Progenitor cell of endocrine pancreas (in vitro differentiated cells): ENCODE measurements around the gene SEMA3F. TPM values are rescaled to one million over a fixed set of nuclear protein-coding genes. Genes with fewer than 3 reads are reported as not detected.

ENCODE experiments used
- DNase-seq: peaks from one replicate; pipeline ENCODE4 v3.0.0; 2021; ENCODE audit warnings: low spot score; ENCODE audit not compliant: unreplicated experiment
- H3K27ac Mint-ChIP-seq: 2 replicates; pipeline ENCODE4 v1.8.0; 2021; ENCODE audit warnings: mild to moderate bottlenecking, moderate library complexity, mixed read lengths
- H3K27me3 Mint-ChIP-seq: 2 replicates; pipeline ENCODE4 v1.8.0; 2021; ENCODE audit warnings: mixed read lengths
- H3K36me3 Mint-ChIP-seq: 2 replicates; pipeline ENCODE4 v1.8.0; 2022; ENCODE audit warnings: mixed read lengths; ENCODE audit not compliant: insufficient read depth
- H3K4me1 Mint-ChIP-seq: 2 replicates; pipeline ENCODE4 v1.8.0; 2021; ENCODE audit warnings: low read depth, mixed read lengths
- H3K4me3 Mint-ChIP-seq: 2 replicates; pipeline ENCODE4 v1.8.0; 2021; ENCODE audit warnings: low read depth, mild to moderate bottlenecking, moderate library complexity, mixed read lengths
- H3K9me3 Mint-ChIP-seq: 2 replicates; pipeline ENCODE4 v1.8.0; 2021; ENCODE audit warnings: low read depth, mixed read lengths
- CTCF ChIP-seq: fragments of 200-600 bp; sonication (generic); IDR thresholded peaks from one replicate; pipeline ENCODE4 v1.5.0; 2021; ENCODE audit warnings: antibody characterized with exemption, mild to moderate bottlenecking; ENCODE audit not compliant: unreplicated experiment
- total RNA-seq: library from RNA; stranded (reverse); gene quantifications from 2 replicates; pipeline ENCODE4 v1.2.1, GENCODE V29; 2021

SEMA3F gene
- total RNA-seq, 1 donor from 2014 or later = 23.6 TPM

GRCh38 chr3:50220109-50220508, 65.0 kb downstream of the SEMA3F start:
- DNase-seq = no peak
- Mint-ChIP-seq H3K4me1 (peaks cover 4% of the 10 kb centered on the region), H3K36me3 (peaks cover 2% of the 10 kb centered on the region), H3K4me3 (no peak overlapping the region), H3K27me3 (peaks cover 51% of the 10 kb centered on the region), H3K27ac (no peak overlapping the region), H3K9me3 (no peaks in the 10 kb centered on the region)
- no peak for TF ChIP-seq CTCF

- no peak overlapping the region for H3K4me3 Mint-ChIP-seq
- no peak for TF ChIP-seq CTCF
- peaks cover 4% of the 10 kb centered on the region for H3K4me1 Mint-ChIP-seq
- H3K36me3 Mint-ChIP-seq = peaks cover 2% of the 10 kb centered on the region
- H3K9me3 Mint-ChIP-seq = no peaks in the 10 kb centered on the region
- DNase-seq = no peak
- no peak overlapping the region for H3K27ac Mint-ChIP-seq
- H3K27me3 Mint-ChIP-seq = peaks cover 53% of the 10 kb centered on the region
Observed at GRCh38 chr3:50221051-50221410, 65.9 kb downstream of the SEMA3F start.

GRCh38 chr3:50221411-50222168, 66.5 kb downstream of the SEMA3F start:
- H3K36me3 Mint-ChIP-seq = peaks cover 2% of the 10 kb centered on the region

GRCh38 chr3:50222169-50222528, 67.0 kb downstream of the SEMA3F start:
- DNase-seq = no peak
- Mint-ChIP-seq H3K36me3 (peaks cover 2% of the 10 kb centered on the region), H3K4me3 (no peak overlapping the region), H3K27ac (no peak overlapping the region), H3K9me3 (no peaks in the 10 kb centered on the region), H3K27me3 (peaks cover 55% of the 10 kb centered on the region), H3K4me1 (peaks cover 6% of the 10 kb centered on the region)
- TF ChIP-seq CTCF = no peak

More at GRCh38 chr3:50221411-50222168, 66.5 kb downstream of the SEMA3F start:
- Mint-ChIP-seq H3K4me3 (no peak overlapping the region), H3K27me3 (peaks cover 52% of the 10 kb centered on the region), H3K27ac (no peak overlapping the region), H3K4me1 (peaks cover 4% of the 10 kb centered on the region), H3K9me3 (no peaks in the 10 kb centered on the region)
- DNase-seq = no peak
- peak; percentile 35 for TF ChIP-seq CTCF

- Mint-ChIP-seq H3K4me3 (no peak overlapping the region), H3K36me3 (no peaks in the 10 kb centered on the region), H3K4me1 (peaks cover 17% of the 10 kb centered on the region), H3K9me3 (no peaks in the 10 kb centered on the region), H3K27ac (peak overlapping the region; percentile 22), H3K27me3 (peaks cover 36% of the 10 kb centered on the region)
- DNase-seq = no peak
- no peak for TF ChIP-seq CTCF
Observed at GRCh38 chr3:50224639-50225038, 69.5 kb downstream of the SEMA3F start.
